Astrocyte of the spinal cord (primary cell): ENCODE results near the gene KCNK2.

ENCODE experiments used
- DNase-seq: peaks from one replicate; pipeline ENCODE4 v3.0.0; 2011; ENCODE audit warnings: low read depth, low spot score
- H3K4me3 ChIP-seq: 2 replicates; pipeline ENCODE4 v1.5.1; 2011; ENCODE audit warnings: low read depth, mild to moderate bottlenecking, low read length, moderate library complexity
- CTCF ChIP-seq: IDR thresholded peaks from 2 replicates; pipeline ENCODE4 v1.5.1; 2012; ENCODE audit warnings: low read depth, mild to moderate bottlenecking, low read length, inconsistent platforms
- in situ Hi-C: cut with HindIII; loops from 2 replicates; pipeline ENCODE4 v1.10.0; 2017; ENCODE audit warnings: low sequenced_read_pairs

The KCNK2 gene

GRCh38 chr1:215219372-215219771 is 136.8 kb downstream of the KCNK2 start:
- in situ Hi-C loops, result no loop called here
- TF ChIP-seq CTCF, result no peak
- no peak overlapping the region for H3K4me3 ChIP-seq
- DNase-seq, result no peak

- in situ Hi-C loops, result no loop called here
- no peak for DNase-seq
- no peak overlapping the region for H3K4me3 ChIP-seq
- TF ChIP-seq CTCF, result no peak
These were observed 137.8 kb downstream of the KCNK2 start for GRCh38 chr1:215220346-215220745.

- in situ Hi-C loops, result no loop called here
- no peak overlapping the region for H3K4me3 ChIP-seq
- no peak for TF ChIP-seq CTCF
- DNase-seq, result peak; percentile 8
These were observed 144.2 kb downstream of the KCNK2 start for GRCh38 chr1:215226757-215227156.

GRCh38 chr1:215228193-215228592 is 145.7 kb downstream of the KCNK2 start:
- H3K4me3 ChIP-seq, result no peak overlapping the region
- in situ Hi-C loops, result no loop called here
- DNase-seq, result no peak
- no peak for TF ChIP-seq CTCF

- in situ Hi-C loops, result no loop called here
- DNase-seq, result no peak
- H3K4me3 ChIP-seq, result no peak overlapping the region
- TF ChIP-seq CTCF, result no peak
These were observed 158.9 kb downstream of the KCNK2 start for GRCh38 chr1:215241451-215241850.

- DNase-seq, result peak; percentile 12
- no peak overlapping the region for H3K4me3 ChIP-seq
- no peak for TF ChIP-seq CTCF
- in situ Hi-C loops, result no loop called here
These were observed 161.0 kb downstream of the KCNK2 start for GRCh38 chr1:215243345-215244054.
